IPS DF 6.9 (cell line): Measurements from ENCODE around the gene OR52N1.

Source experiments
- DNase-seq: peaks from one replicate; pipeline ENCODE4 v3.0.0-alpha.2; 2013; ENCODE audit warnings: low read depth, low spot score
- H3K27ac ChIP-seq: one replicate; pipeline ENCODE4 v1.5.1; 2013; ENCODE audit warnings: low read length, control low read depth
- H3K27me3 ChIP-seq: 2 replicates; pipeline ENCODE4 v1.6.1; 2013; ENCODE audit warnings: mild to moderate bottlenecking, low read length; ENCODE audit not compliant: control insufficient read depth, insufficient read depth
- H3K36me3 ChIP-seq: 2 replicates; pipeline ENCODE4 v1.6.1; 2013; ENCODE audit warnings: low read length; ENCODE audit not compliant: control insufficient read depth, insufficient read depth
- H3K4me1 ChIP-seq: 2 replicates; pipeline ENCODE4 v1.6.1; 2013; ENCODE audit warnings: low read length; ENCODE audit not compliant: control insufficient read depth, insufficient read depth
- H3K4me3 ChIP-seq: 2 replicates; pipeline ENCODE4 v1.5.1; 2013; ENCODE audit warnings: mild to moderate bottlenecking, low read length
- H3K9me3 ChIP-seq: 2 replicates; pipeline ENCODE4 v1.6.1; 2013; ENCODE audit warnings: low read length, inconsistent platforms; ENCODE audit not compliant: control insufficient read depth, insufficient read depth
- WGBS: extraction: QIAGEN DNeasy Blood & Tissue Kit; methylation state at CpG from one replicate; pipeline ENCODE4 v1.1.7; 2013; ENCODE audit warnings: mixed read lengths, missing lambda C conversion rate; ENCODE audit not compliant: insufficient read length, insufficient coverage; 5-methylcytosine and 5-hydroxymethylcytosine counted together

Gene OR52N1

DNA sequence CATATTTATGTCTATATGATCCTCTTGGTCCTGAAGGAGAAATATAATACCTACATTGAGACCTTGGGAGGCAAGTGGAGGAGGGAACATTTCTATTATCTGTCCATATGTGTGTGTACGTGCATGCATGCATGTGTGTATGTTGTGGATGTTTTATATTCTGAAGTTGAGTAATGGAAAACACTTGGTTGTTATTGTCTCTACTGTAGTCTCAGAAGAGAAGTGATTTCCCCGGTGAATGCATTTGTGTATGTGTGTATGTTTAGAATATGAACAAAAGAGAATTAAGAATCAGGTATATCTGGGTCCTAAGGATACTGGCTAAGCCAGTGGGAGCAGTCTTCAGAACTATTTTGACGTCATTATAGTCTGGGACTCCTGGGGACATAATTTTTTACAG, at the start of gene OR52N1:
Gene OR52N1 (minus strand): TSS at position 101 of the 400 bp plus-strand sequence. CDS start 2,449 bp downstream, outside the sequence.
- Histone ChIP-seq H3K27me3 (no peaks in the 10 kb centered on the region), H3K9me3 (no peaks in the 10 kb centered on the region), H3K27ac (no peak within 1 kb of the TSS), H3K4me3 (no peak within 1 kb of the TSS), H3K36me3 (no peaks in the 10 kb centered on the region), H3K4me1 (no peaks in the 10 kb centered on the region)
- no peak for DNase-seq
- WGBS: no CpG with 5 or more reads among the region's 3 CpGs

GRCh38 chr11:5837695-5838094, 46.6 kb upstream of the OR52N1 start:
- WGBS: no CpG with 5 or more reads among the region's 2 CpGs
- H3K4me1 ChIP-seq: no peaks in the 10 kb centered on the region
- H3K27me3 ChIP-seq: no peaks in the 10 kb centered on the region
- H3K4me3 ChIP-seq: no peak overlapping the region
- H3K27ac ChIP-seq: no peak overlapping the region
- H3K36me3 ChIP-seq: no peaks in the 10 kb centered on the region
- no peak for DNase-seq
- H3K9me3 ChIP-seq: no peaks in the 10 kb centered on the region

- H3K36me3 ChIP-seq: no peaks in the 10 kb centered on the region
- H3K9me3 ChIP-seq: no peaks in the 10 kb centered on the region
- no peak overlapping the region for H3K4me3 ChIP-seq
- H3K27me3 ChIP-seq: no peaks in the 10 kb centered on the region
- H3K27ac ChIP-seq: no peak overlapping the region
- WGBS: no CpG with 5 or more reads among the region's 2 CpGs
- no peak for DNase-seq
- H3K4me1 ChIP-seq: no peaks in the 10 kb centered on the region
Observed at GRCh38 chr11:5833446-5833845, 42.4 kb upstream of the OR52N1 start.

GRCh38 chr11:5831196-5831829, 40.2 kb upstream of the OR52N1 start:
- Histone ChIP-seq H3K4me1 (no peaks in the 10 kb centered on the region), H3K27me3 (no peaks in the 10 kb centered on the region), H3K27ac (no peak overlapping the region), H3K4me3 (no peak overlapping the region), H3K9me3 (no peaks in the 10 kb centered on the region), H3K36me3 (no peaks in the 10 kb centered on the region)
- DNase-seq: no peak
- WGBS: no CpG with 5 or more reads among the region's 6 CpGs

DNA sequence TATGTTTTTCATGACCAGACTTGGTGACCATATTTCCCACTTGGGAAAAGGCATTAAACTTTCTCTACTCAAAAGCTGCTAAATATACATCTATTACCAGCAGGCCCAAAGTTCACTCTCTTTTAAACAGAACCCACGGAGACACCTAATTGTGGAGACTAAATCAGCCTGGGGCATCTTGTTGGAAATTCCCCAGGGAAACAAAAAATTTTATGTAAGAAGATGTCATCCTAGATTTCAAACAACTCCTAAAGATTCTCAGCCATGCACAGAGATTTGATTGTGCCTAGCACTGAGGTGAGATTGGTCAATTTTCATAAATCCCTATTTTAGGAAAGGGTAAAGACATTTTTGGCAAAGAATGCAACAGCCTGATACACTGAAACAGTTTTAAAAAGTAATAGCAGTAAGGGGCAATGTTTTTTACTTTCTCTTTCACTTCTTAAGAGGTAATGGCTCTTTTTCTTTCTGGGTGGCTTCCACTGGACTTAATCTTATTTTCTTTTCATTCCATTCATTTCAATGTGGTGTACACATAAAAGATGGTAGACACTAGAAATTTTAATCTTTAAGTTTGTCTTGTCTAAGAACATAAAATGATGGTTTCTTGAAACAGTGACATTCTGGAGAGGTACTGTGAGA, 27.3 kb upstream of the OR52N1 start:
- H3K27ac ChIP-seq: no peak overlapping the region
- H3K36me3 ChIP-seq: no peaks in the 10 kb centered on the region
- DNase-seq: no peak
- no peak overlapping the region for H3K4me3 ChIP-seq
- H3K4me1 ChIP-seq: no peaks in the 10 kb centered on the region
- H3K27me3 ChIP-seq: no peaks in the 10 kb centered on the region
- no peaks in the 10 kb centered on the region for H3K9me3 ChIP-seq
- WGBS: no CpG with 5 or more reads among the region's 1 CpG

GRCh38 chr11:5815534-5815933, 24.5 kb upstream of the OR52N1 start:
- H3K27ac ChIP-seq: no peak overlapping the region
- no peaks in the 10 kb centered on the region for H3K27me3 ChIP-seq
- H3K4me1 ChIP-seq: no peaks in the 10 kb centered on the region
- DNase-seq: no peak
- H3K4me3 ChIP-seq: no peak overlapping the region
- no peaks in the 10 kb centered on the region for H3K9me3 ChIP-seq
- WGBS: no CpG with 5 or more reads among the region's 4 CpGs
- no peaks in the 10 kb centered on the region for H3K36me3 ChIP-seq

DNA sequence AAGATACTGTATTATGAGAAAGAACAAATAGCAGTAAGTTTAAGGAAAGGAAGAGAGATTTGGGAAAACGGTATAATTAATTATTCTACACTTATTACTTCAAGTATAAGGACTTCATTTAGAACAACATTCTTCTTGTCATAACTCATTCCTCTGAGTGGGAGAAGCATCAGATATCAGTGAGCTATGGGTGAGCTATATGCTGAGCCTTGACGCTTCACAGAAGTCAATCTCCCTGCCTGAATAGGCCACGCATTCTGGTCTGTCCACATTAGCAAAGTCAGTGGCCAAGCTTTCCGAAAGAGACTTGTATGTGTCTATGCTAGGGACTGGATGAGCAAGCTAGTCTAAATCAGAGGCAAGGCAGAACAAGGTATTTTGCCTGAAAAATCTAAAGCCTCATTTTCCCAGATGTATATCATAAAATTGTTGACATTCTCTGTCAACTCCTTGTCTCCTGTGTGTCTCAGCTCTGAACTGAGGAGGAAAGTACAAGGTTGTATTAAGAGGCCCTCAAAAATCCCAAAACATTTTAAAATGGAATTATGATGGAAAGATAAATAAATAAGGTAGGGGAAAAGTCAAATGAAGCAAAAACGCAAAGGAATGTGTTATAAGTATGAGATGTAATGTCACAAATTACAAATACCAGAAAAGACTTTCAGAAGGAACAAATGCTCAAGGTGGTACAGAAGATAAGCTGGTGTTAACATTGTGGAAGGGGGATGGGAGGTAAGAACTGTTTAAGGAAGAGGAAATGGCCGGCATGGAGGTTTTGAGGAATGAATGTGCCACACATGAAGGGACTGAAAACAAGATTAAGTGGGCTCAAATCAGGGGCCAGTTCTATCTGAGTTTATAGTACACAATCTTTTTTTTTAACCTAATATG, 19.1 kb upstream of the OR52N1 start:
- H3K4me3 ChIP-seq: no peak overlapping the region
- H3K36me3 ChIP-seq: no peaks in the 10 kb centered on the region
- DNase-seq: no peak
- H3K4me1 ChIP-seq: no peaks in the 10 kb centered on the region
- WGBS: 100% methylated on average over 1 of the region's 6 CpGs
- H3K9me3 ChIP-seq: no peaks in the 10 kb centered on the region
- no peak overlapping the region for H3K27ac ChIP-seq
- no peaks in the 10 kb centered on the region for H3K27me3 ChIP-seq

DNA sequence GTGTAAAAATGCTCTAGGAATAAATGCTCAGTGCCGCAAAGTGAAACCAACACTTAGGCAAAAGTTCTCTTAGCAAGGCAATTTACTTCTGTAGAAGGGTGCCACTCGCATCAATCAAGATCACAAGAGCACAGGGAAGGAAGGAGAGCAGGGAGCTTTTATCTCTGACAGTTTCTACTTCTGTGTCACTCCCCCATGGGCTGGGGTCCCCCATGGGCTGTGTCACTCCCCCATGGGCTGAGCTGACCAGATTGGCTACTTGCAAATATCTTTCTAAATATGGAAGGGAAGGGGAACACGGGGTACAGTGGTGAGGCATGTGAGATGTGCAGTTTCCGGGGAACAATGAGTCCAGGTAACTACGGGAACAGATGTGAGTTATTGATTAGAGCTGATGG, 18.1 kb upstream of the OR52N1 start:
- WGBS: no CpG with 5 or more reads among the region's 5 CpGs
- Histone ChIP-seq H3K9me3 (no peaks in the 10 kb centered on the region), H3K36me3 (no peaks in the 10 kb centered on the region), H3K27me3 (no peaks in the 10 kb centered on the region), H3K4me3 (peak overlapping the region; percentile 56; the same call in 1 of the 2 replicates), H3K4me1 (no peaks in the 10 kb centered on the region), H3K27ac (no peak overlapping the region)
- DNase-seq: no peak

DNA sequence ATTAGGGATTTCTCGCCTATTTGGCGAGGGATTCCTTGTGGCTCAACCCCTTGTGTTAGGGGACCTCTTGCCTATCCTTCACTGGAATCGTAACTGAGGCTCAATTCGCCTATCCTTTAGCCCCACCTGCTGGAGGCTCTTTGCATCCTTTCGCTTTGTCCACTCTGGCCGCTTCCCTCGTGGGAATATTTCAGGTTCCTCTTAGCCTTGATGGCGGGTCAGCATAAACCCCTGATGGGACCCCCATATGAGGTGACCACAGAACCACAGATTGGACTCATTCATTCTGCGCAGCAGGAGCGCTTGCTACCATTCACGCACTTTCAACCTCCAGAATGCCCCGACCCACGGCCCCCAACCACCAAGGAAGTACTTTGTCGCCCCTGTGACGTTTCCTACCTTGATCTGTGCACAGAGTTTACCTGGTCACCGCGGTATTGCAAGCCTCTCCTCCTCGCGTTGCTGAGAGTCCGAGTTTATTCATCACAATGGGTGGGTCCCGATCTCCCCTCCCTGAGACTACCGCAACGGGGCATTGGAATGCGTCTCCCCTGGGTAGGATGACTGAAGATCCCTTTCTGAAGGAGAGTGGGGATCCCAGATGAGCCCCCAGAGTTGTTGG, 17.5 kb upstream of the OR52N1 start, which contains the start of gene OR52N2:
Gene OR52N2 (plus strand): TSS at position 425 of the 622 bp plus-strand sequence. CDS start 11,412 bp downstream, outside the sequence.
- Histone ChIP-seq H3K27me3 (no peaks in the 10 kb centered on the region), H3K27ac (no peak within 1 kb of the TSS), H3K36me3 (no peaks in the 10 kb centered on the region), H3K4me3 (peak within 1 kb of the TSS; percentile 56; the same call in 1 of the 2 replicates), H3K4me1 (no peaks in the 10 kb centered on the region), H3K9me3 (no peaks in the 10 kb centered on the region)
- peak; percentile 50 for DNase-seq
- WGBS: no CpG with 5 or more reads among the region's 24 CpGs

GRCh38 chr11:5807580-5807979, 16.5 kb upstream of the OR52N1 start:
- no peak for DNase-seq
- Histone ChIP-seq H3K4me3 (no peak overlapping the region), H3K9me3 (no peaks in the 10 kb centered on the region), H3K27ac (no peak overlapping the region), H3K36me3 (no peaks in the 10 kb centered on the region), H3K4me1 (no peaks in the 10 kb centered on the region), H3K27me3 (no peaks in the 10 kb centered on the region)
- no CpG with 5 or more reads among the region's 10 CpGs for WGBS
